ENCODE data around the gene PTPN12.

GRCh38 chr7:77662869-77663268 is 125.8 kb downstream of the PTPN12 start:
- no peak for TF ChIP-seq CTCF (conservative IDR thresholded peaks at IDR 0.05; ENCODE audit: low read length)
- no peak for TF ChIP-seq EZH2phosphoT487 (IDR thresholded peaks at IDR 0.05; ENCODE audit: borderline replicate concordance)
